ENCODE measurements around the gene AP2M1.
"Not testable (repeated sequence)": the region's sequence is repeated elsewhere in the genome, so short reads cannot be mapped to it uniquely, and the experiment has no call there.

The AP2M1 gene
- total RNA-seq, result 88.7 to 118 (median 99.7) reads per million in 4 donors

GRCh38 chr3:184174646-184175492 lies at the start of gene AP2M1:
AP2M1 (plus strand) TSS chr3:184174855; CDS start chr3:184176994, 2,139 bp downstream.
- peak; percentile 93 to 98 (median 95) for DNase-seq

DNA sequence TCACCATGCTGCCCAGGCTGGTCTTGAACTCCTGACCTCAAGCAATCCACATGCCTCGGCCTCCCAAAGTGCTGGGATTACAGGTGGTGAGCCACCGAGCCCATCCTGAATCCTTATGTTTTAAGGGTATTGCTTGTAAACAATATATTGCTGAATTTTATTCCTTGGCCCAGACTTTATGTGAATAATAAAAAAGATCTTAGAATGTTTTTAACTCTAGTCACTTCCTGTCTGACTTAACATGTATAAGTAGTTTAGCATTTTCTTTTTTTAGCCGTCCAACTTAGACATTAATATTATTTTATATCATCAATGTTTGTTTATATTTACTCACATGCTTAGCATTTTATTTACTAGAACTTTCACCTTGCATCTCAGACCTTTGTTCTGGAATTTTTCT lies 48.6 kb upstream of the AP2M1 start:
- no peak for DNase-seq

DNA sequence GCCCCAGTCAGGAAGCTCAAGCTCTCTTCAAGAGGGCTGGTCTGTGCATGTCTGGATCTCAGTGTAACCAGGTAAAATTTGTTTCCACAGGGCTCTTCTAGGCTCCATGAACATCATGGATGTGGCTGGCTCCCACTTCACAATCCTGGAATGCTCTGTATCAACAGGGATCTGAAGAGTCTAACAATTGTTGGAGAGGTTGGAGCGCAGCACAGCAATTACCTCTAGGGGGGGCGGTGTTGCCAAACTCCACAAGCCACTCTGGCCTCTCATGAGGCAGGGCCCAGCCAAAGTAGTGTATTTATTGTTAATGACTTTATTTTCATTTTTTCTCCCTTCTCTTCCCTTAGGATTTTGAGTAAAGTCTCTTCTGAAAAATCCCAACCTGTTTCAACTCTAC lies 45.6 kb upstream of the AP2M1 start:
- no peak for DNase-seq

DNA sequence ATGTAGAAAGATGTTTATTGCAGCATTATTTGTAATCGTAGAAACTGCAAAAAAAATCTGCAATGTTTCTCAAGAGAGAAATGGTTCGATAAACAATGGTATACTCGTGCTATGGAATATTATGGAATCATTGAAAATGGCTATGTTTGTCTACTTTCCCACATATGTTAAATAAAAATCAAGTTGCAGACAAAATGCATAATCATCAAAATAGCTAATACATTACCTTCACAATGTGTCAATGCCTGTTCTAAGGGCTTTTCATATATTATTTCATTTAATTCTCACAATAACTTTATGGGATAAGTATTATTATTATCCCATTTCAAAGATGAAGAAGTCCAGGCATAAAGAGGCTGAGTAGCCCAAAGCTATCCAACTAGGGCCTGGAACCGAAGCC lies 41.7 kb upstream of the AP2M1 start:
- no peak for DNase-seq

- DNase-seq, result peak in 3 of 5 donors; percentile 19 to 38 (median 20)
Measured at GRCh38 chr3:184133840-184134745, 40.6 kb upstream of the AP2M1 start.

DNA sequence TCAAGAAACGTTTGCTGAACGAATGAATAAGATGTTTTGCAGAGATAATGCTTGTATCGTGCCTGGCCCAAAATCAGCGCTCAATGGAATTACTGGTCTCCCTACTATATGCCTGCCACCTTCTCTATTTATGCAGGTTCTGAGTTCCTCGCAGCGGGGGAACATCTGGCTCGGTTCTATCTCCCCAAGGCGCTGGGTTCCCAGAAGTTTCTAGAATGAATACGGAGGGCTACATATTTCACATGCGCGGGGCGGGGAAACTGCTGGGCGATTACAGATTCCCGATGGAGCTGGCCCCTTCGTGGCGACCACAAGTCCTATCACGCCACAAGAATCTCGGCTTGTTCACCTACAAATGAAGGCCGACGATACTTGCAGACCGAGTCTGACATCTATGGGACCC lies 39.9 kb upstream of the AP2M1 start:
- no peak for DNase-seq

- peak; percentile 70 to 92 (median 79) for DNase-seq
Measured at GRCh38 chr3:184135149-184135910, 39.3 kb upstream of the AP2M1 start, which contains the start of gene EIF2B5. EIF2B5 (plus strand) TSS chr3:184135358; CDS start chr3:184135386, 28 bp downstream.

DNA sequence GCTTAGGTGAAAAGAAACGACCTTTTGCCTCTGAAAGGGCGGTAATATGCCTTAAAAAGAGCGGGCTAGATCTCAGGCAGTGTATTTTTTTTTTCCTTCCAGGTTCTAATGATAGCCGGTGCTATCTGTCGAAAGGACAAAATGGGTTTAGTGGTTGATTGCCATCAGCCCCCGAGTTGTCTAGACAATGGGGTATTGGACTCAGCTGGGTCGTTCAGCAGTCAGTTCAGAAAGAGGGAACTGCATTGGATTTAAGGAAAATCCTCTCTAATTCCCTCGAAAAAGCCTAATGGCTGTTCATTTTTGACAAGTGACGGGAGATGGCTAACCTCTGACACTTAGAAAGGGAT lies 38.8 kb upstream of the AP2M1 start:
- DNase-seq, result no peak

GRCh38 chr3:184140436-184140835 lies 34.2 kb upstream of the AP2M1 start:
- no peak for DNase-seq

DNA sequence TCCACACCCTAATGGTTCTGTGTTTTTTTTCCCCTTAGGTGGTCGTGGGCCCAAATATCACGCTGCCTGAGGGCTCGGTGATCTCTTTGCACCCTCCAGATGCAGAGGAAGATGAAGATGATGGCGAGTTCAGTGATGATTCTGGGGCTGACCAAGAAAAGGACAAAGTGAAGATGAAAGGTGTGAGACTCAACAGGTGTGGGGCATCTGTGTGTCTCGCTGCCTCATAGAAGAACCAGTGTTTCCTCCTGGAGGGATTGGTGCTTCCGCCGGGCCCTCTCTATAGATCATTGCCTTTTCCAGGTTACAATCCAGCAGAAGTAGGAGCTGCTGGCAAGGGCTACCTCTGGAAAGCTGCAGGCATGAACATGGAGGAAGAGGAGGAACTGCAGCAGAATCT lies 32.5 kb upstream of the AP2M1 start:
- DNase-seq, result no peak

GRCh38 chr3:184143327-184143726 lies 31.3 kb upstream of the AP2M1 start:
- DNase-seq, result no peak

DNA sequence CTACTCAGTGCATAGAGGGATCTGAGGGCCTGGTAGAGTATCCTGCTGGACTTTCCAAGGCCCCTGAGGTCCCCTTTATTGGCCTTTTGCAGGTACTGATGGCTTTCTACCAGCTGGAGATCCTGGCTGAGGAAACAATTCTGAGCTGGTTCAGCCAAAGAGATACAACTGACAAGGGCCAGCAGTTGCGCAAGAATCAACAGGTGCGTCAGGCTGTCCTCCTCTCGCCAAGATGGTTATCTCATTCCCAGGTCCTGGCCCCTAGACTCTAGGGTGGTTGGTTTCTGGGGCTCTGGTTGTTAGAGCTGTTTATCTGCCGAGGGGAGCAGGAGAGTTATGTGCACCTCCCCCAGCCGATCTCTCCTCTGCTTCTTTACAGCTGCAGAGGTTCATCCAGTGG lies 30.1 kb upstream of the AP2M1 start:
- no peak for DNase-seq

- DNase-seq, result peak in 1 of 5 donors; percentile 23
Measured at GRCh38 chr3:184145111-184145524, 29.5 kb upstream of the AP2M1 start.

DNA sequence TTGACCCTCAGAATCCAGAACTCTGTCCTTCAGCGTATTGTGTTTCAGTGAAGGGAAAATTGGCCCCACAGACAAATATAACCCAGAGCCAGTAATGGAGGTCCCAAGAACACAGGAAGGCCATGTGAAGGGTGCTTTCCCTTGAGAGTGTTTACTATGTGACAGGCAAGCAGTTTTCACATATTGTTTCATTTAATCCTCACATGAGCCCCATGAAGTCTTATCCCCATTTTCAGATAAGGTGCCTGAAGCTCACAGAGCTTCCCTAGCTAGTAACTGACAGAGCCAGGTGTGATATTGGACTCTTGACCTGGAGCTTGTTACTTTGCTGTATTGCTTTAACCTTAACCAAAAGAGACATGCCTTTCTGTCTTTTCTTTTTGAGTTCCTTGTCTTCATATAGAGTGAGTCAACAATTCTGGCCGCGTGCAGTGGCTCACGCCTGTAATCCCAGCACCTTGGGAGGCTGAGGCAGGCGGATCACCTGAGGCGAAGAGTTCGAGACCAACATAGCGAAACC lies 28.8 kb upstream of the AP2M1 start:
- no peak for DNase-seq

- no peak for DNase-seq
Measured at GRCh38 chr3:184148076-184148475, 26.6 kb upstream of the AP2M1 start.

GRCh38 chr3:184149123-184149522 lies 25.5 kb upstream of the AP2M1 start:
- no peak for DNase-seq

DNA sequence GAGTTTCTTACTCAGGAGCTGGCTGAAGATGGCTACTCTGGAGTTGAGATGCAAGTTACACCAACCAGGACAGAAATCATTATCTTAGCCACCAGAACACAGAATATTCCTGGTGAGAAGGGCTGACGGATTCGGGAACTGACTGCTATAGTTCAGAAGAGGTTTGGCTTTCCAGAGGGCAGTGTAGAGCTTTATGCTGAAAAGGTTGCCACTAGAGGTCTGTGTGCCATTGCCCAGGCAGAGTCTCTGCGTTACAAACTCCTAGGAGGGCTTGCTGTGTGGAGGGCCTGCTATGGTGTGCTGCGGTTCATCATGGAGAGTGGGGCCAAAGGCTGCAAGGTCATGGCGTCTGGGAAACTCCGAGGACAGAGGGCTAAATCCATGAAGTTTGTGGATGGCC lies 24.9 kb upstream of the AP2M1 start:
- not testable (repeated sequence) for DNase-seq

- DNase-seq, result peak in 2 of 5 donors; percentile 50 to 52
Measured at GRCh38 chr3:184154885-184155643, 19.6 kb upstream of the AP2M1 start, which contains the start of gene DVL3. DVL3 (plus strand) TSS chr3:184155377; CDS start chr3:184155636, 259 bp downstream.

DNA sequence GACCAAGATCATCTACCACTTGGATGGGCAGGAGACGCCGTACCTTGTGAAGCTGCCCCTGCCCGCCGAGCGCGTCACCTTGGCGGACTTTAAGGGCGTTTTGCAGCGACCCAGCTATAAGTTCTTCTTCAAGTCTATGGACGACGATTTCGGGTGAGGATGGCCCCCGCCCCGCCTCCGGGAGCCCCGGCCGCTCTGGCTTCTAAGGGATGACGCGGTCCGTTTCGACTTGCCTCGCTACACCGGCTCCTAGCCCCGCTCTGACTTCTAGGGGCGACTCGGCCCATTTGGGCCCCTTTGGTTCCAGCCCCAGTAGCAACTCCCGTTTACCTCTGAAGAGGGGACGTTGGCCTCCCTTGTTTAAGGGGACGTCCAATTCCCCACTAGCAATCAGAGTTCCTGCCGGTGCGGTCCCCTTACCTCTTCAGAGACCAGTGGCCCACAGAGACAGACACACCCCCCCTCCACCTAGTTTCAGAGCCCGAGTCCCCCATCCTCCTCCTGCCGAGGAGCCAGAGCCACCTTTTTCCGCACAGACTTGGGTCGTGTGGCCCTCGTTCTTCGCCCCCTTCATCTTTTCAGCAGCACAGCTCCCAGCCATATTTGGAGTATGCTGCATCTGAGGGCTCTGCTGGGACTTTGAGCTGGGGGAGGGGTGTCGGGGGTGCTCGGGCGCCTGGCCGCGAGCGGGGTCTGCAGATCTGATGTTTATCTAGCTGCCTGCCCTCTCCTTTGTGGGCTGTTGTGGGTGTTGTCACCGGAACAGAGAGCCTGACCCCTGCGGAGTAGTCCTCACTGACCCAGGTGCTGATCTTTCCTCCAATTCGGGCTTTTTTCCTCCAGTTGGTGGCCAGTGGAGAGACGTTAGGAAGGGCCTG lies 18.8 kb upstream of the AP2M1 start:
- peak in 3 of 5 donors; percentile 32 to 44 (median 38) for DNase-seq

- DNase-seq, result no peak
Measured at GRCh38 chr3:184156522-184156955, 18.1 kb upstream of the AP2M1 start.
